DMS153 (cell line): ENCODE data around the gene ENPP1.

Experiments
- DNase-seq: peaks from one replicate; lab custom pipeline; 2025; lab: John Stamatoyannopoulos, UW

Gene ENPP1

GRCh38 chr6:131787079-131787478, 20.7 kb upstream of the ENPP1 start:
- no peak for DNase-seq

GRCh38 chr6:131787766-131788712, 19.8 kb upstream of the ENPP1 start:
- DNase-seq, result peak; percentile 39

- no peak for DNase-seq
Measured at GRCh38 chr6:131789219-131789618, 18.6 kb upstream of the ENPP1 start.

- no peak for DNase-seq
Measured at GRCh38 chr6:131791476-131791875, 16.3 kb upstream of the ENPP1 start.

- DNase-seq, result no peak
Measured at GRCh38 chr6:131792091-131792496, 15.7 kb upstream of the ENPP1 start.

- DNase-seq, result no peak
Measured at GRCh38 chr6:131795366-131795765, 12.5 kb upstream of the ENPP1 start.

GRCh38 chr6:131802347-131802746, 5.5 kb upstream of the ENPP1 start:
- DNase-seq, result no peak

- no peak for DNase-seq
Measured at GRCh38 chr6:131803007-131803769, 4.6 kb upstream of the ENPP1 start.

GRCh38 chr6:131804131-131804530, 3.7 kb upstream of the ENPP1 start:
- no peak for DNase-seq

- no peak for DNase-seq
Measured at GRCh38 chr6:131807321-131807643, 538 bp upstream of the ENPP1 start.

GRCh38 chr6:131808460-131809269, 845 bp downstream of the ENPP1 start:
- DNase-seq, result no peak

GRCh38 chr6:131811500-131811899, 3.7 kb downstream of the ENPP1 start:
- no peak for DNase-seq

- DNase-seq, result no peak
Measured at GRCh38 chr6:131813991-131814390, 6.2 kb downstream of the ENPP1 start.

- DNase-seq, result no peak
Measured at GRCh38 chr6:131816869-131817268, 9.0 kb downstream of the ENPP1 start.

GRCh38 chr6:131819572-131820124, 11.8 kb downstream of the ENPP1 start:
- no peak for DNase-seq

GRCh38 chr6:131821010-131821807, 13.4 kb downstream of the ENPP1 start:
- DNase-seq, result no peak

GRCh38 chr6:131822119-131822518, 14.3 kb downstream of the ENPP1 start:
- no peak for DNase-seq

- no peak for DNase-seq
Measured at GRCh38 chr6:131823276-131823902, 15.6 kb downstream of the ENPP1 start.

GRCh38 chr6:131825946-131826345, 18.1 kb downstream of the ENPP1 start:
- DNase-seq, result peak; percentile 9

GRCh38 chr6:131828080-131828479, 20.3 kb downstream of the ENPP1 start:
- DNase-seq, result no peak

GRCh38 chr6:131828951-131829350, 21.1 kb downstream of the ENPP1 start:
- DNase-seq, result no peak
